SH-SY5Y (cell line): Measurements from ENCODE around the gene NSD1.

Experiments
- GATA2 ChIP-seq: IDR thresholded peaks from 2 replicates; pipeline ENCODE4 v1.6.1; 2011; ENCODE audit warnings: mild to moderate bottlenecking, low read depth, low read length
- GATA3 ChIP-seq: IDR thresholded peaks from 2 replicates; pipeline ENCODE4 v1.6.1; 2011; ENCODE audit warnings: low read depth, mild to moderate bottlenecking, low read length, moderate library complexity

NSD1 gene

DNA sequence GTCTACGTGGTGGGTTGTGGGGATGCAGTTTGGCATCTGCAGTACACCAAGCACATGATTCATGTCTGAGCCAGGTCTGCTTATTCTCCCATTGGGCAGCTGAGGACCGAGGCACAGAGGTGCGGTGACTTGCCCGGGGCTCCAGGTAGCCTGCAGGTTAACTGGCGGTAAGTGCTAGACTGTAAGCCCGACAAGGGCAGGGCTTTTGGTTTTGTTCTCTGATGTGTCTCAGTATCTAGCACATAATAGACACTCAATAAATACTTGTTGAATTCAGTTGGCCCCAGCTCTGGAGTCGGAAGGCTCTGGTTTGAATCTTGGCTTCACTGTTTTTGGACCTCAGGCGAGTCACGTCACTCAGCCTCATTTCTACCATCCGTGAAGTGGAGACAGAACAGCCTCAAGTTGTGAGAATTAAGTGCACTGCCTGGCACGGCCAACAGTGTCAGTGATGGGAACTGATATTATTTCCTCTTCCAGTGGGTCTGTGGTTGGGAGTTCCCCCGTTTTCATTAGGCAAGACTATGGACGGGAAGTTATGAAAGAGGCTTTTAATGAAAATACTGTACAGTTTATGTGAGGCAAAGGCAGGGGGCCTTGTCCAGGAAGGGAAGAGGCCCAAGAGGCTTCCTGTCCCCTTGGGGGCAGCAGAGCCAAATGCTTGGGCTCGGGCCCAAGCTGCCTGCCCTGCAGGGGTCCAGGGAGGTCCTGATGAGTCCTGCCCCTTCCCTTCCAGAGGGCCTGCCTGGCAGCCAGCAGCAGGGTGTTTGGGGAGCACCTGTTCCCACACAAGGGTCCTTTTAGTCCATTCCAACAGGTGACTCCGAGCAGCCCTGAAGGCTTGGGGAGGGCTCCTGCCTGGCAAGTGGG is 173.3 kb downstream of the NSD1 start:
- TF ChIP-seq GATA2 (no peak), GATA3 (no peak)

DNA sequence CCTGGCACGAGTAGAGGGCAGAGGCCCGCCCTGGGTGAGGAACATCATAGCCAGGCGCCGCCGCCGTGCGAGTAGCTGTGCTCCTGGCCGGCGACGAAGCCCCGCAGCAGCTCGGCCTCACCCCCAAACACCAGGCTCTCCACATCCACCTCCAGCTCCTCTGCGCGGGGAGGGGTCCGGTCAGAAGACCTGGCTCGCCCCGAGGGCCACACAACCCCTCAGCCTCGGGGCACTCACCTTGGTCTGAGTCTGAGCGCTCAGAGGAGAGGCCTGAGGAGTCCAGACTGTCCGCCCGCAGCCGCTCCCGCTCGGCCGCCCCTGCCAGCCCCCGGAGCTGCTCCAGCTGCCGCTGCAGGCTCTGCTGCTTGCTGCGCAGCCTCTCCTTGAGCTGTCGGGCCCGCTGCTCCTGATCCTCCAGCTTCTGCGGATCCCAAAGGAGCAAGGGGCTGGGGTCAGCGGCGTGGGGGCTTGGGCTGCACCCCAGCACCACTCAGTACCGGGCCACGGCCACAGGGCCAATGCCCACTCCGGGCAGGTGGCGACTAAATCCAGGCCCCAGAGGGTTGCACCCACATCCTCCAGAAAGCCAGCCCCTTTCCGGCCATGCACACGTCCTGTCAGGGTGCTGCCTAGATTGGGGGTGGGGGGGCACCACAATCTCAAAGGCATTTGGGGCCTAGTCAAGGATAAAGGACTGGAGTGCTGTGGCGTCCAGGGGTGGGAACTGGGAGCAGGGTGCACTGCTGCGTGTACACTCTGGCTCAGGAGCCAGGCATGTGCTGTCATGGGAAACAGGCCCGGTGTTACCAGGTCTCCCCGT is 174.2 kb downstream of the NSD1 start:
- TF ChIP-seq GATA3 (no peak), GATA2 (no peak)

DNA sequence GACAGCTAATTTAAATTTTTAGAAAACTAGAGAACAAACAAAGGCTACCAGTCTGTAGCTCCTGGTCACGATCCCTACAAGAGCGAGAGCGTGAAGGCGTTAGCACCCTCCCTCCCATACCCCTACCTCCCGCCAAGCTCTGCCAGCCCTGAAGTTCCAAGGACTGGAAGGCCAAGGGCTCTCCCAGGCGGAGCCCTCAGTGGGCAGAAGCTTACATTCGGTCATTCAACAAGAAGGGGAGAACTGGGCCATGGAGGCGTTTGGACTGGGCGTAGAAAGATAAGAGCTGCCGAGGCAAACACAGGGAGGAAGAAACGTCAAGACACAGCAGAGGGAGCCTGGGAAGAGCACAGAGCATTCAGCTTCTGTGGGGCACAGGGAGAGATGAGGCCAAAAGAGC is 175.2 kb downstream of the NSD1 start:
- TF ChIP-seq GATA2 = no peak
- TF ChIP-seq GATA3 = no peak

DNA sequence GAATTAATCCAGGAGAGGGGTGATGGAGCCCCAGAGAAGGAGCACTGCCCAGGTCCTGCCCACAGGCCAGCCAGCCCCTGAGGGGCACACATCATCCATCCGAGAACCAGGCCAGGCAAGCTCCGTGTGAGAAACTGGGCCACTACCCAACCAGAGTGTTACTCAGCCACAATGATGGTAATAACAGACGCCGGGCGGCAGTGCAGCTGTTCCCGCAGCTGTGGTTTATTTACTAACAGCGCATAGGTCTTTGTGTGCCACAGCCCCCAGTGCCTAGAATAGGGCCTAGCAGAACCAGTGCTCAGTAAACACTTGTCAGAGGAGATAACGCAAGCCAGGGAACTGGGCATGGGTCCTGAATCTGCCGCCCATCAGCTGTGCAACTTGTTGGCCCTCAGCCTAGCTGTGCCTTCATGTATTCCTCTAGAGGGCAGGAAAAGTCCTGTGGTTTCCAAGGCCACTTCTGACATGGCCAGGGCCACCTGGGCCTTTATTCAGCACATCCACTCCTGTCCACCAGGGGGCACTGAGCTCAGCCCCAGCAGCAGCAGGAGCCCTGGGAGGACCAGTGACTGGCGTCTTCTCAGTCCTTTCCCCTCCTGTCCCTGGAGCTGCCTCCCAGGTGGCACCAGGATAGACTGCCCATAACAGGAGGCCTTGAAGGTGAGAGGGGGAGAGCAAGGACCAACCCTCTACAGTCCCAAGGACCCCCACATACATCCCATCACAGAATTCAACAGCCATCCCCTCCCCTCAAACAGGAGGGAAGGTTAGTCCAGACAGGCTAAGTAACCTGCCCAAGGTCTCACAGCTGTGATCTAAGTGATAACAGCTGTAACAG is 176.0 kb downstream of the NSD1 start:
- TF ChIP-seq GATA2 (no peak), GATA3 (no peak)

DNA sequence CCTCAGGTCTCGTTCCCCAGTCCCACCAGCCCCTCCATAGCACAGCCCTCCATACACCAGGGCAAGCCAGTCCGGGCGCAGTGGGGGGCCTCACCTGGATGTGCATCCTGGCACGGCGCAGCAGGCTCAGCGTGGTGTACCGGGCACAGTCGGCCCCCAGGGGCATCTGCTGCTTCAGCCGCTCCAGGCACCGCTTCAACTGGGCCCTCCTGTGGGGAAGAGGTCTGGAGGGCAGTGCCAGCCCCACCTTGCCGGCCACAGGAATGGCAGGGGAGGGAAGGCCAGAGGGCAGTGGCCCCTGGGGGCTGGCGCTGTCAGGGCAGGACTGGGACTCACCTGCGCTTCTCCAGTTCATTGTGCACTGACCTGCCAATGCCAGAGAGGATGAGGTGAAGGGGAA is 176.8 kb downstream of the NSD1 start:
- TF ChIP-seq GATA2 (no peak), GATA3 (no peak)

DNA sequence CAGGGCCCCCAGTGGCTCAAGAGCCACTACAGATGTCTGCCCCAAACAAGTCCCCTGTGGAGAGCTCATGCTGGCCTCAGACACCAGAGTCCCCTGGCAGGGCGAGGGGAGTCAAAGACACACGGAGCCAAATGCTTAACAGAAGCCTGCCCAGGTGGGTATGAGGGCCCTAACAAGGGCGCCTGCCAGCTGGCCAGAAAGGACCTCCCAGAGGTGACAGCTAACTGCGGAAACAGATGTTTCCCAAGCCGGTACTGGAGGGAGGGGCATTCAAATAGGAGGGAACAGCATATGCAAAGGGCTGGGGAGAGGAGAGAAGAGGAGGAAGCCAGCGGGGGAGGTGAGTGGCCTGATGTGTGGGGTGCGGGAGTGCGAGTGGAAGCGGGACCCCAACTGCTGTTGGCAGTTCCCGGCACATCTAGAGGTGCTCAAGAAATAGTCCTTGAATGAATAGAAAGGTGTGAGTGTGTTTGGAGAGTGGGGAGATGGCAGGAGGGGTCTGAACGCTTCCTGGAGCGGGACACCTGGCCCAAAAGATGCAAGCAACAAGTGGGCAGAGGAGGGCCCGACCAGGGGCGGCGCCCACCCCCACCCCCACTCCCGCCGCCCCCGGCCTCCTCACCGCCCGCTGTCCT is 177.3 kb downstream of the NSD1 start:
- TF ChIP-seq GATA2 (no peak), GATA3 (no peak)

DNA sequence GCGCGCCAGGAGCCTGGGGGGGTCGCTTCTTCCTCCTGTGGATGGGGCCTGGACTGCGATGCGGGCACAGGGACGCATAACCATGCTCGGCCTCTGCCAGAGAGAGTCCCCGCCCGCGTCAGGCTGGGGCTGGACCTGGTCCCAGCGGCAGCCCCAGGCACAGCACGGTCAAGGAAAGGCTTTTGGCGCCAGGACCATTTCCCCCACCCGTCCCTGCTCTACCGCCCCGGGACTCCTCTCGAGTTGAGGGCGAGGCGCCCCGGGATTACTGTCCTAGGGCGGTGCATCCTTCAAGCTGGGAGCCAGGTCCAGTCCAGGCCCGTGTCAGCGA is 177.8 kb downstream of the NSD1 start:
- TF ChIP-seq GATA2 (no peak), GATA3 (no peak)

DNA sequence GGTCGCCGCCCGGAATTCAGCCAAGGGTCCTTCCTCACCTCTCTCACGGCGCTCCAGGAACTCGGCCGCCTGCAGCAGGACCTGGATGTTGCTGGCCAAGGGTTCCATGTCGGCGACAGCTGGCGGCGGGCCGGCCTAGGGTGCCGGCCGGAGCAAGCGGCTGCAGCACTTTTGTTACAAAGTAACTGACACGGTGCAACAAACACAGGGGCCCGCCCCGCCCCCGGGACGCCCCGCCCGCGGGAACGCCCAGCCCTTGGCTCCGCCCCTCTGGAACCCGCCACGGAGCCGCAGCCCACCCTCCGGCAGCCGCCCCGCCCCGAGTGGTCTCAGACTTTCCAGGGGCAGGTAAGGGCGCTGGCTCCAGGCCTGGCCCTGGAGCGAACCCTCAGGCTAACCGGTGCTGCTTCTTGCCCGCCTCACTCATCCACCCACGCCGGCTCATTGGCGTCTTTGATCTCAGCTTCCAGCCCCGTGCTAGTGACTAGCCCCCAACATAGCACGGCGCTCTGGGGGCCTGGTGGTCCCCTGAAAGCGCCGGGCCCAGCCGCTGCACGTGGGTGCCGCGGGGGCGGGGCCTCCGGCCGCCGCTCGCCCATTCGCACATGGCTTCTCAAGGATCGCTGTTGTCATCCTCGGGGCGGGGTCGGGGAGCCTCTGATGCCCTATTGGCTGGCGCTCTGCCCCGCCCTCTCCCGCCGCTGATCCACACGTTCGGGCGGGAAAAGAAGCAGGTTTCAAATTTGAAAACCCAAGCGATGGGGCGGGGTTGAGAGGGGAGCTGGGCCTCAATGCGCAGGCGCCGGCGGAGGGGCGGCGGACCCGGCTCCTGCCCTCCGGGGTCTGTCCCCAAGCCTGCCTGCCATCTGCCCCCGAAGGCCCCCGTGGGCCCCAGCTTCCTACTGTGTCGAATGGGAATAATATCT is 178.4 kb downstream of the NSD1 start, which contains the start of gene MXD3:
MXD3 (minus strand) TSS at position 176 of the 926 bp plus-strand sequence; CDS start at position 108, 68 bp downstream.
- TF ChIP-seq GATA2 (no peak), GATA3 (no peak)

DNA sequence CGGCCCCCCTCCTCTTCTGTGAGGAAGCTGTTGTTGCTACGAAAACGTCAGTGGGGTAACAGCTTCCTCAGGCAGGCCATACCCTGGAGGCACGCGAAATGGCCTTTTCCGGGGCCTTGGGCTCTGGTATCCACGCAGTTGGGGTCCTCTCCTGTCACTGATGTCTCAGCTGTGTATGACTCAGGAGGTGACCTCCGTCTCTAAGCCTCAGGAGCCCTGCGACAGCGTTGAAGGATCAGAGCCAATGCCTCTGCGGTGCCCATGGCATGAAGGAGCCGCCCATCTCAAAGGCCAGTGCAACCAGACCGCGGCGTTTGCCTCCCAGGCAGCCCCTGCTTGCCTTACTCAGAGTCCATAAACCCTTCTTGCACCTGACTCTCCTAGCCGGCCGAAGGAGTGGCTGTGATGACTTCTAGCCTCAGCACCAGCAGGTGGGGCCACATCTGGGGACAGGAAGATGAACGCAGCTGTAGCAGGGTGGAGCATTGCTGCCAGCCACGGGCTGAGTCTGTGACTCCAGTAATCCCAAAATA is 179.1 kb downstream of the NSD1 start:
- TF ChIP-seq GATA2 (no peak), GATA3 (no peak)

DNA sequence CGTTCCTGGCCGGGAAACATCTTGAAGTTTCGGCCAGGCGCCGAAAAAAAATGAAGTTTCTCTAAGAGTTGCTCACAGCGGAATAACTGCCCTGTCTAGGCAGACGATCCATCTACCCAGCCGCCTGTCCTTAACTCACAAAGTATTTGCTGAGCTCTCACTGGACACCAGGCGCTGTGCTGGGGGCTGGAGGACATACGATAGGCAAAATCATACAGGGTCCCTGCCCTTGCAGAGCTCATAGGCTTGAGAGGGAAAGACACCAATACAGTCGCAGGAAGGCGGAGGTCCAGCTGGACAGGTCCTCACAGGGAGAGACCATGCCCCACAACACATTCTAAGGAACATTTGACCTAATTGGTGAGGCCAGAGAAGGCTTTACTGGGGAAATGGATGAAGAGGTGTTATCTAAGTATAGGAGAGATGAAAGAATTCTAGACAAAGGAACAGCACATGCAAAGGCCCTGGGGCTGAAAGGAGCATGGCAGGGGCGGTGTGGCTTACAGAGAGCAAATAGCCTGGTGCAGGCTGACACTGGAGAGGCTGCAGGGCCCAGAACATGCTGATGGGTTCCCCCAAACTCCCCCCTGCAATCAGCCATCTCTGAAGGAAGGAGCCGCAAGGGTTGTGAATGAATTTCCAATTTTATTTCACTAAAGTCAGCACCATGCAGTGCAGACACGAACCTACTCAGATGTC is 180.1 kb downstream of the NSD1 start:
- TF ChIP-seq GATA3 = no peak
- no peak for TF ChIP-seq GATA2

DNA sequence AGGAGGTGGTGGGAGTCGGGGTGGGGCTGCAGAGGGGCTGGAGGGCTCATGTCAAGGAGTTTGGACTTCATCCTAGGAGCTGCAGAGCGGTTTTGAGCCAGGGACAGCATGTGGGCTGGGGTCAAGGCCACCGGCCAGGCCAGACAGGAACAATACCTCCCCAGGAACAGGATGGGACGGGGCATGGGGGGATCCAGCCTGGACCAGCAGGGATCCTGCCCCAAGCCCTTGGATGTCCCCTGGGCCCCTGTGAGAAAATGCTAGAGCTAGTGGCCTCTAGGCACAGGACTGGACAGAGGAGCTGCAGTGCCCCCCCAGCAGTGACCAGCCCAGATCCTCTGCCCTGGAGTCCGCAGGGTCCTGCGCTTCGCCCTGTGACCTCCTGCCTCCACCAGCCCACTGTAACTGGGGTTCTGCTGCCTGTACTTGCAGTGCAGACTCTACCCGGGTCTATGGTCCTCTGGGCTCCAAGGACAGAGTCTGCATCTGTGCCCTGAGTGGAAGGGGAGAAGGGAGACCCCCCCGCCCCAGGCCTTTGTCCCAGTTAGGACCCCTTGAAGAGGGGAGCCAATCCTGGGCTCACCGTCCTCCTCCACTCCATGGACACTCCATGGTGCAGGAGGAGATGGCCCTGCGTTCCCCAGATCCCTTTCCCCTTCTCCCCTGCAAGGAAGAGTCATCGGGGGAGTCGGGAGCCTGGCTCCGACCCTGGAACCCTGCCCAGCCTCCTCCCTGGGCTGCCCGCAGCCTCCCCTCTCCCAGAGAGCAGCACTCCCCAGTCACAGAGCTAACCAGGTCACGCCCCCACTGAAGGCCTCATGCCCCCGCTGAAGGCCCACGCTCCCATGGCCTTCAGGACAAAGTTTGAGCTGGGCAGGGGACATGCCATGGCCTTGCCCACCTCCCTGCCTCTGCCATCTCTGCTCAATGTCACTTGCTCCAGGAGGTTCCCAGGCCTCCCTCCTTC is 181.1 kb downstream of the NSD1 start:
- TF ChIP-seq GATA2 = no peak
- no peak for TF ChIP-seq GATA3

DNA sequence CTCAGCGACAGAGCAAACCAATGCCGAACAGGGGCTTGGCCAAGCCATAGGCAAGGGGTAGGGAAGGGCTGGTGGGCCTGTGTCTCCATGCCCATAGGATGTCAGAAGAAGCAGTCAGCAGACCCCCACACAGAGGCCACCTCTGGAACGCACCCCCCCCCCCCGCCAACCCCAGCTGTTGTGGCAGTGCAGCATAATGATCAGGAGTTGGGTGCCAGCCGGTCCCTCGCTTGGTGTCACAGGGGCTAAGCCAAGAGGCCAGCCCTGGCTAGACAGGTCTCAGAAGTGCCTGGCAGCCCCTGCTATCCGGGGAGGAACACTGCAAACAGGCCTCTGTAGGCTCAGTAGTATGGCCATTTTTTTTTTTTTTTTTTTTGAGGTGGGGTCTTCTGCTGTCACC is 181.8 kb downstream of the NSD1 start:
- TF ChIP-seq GATA3 (no peak), GATA2 (no peak)
